Measurements from ENCODE around the gene LBHD2.

Gene LBHD2

GRCh38 chr14:103122585-103122946 is 38.6 kb downstream of the LBHD2 start:
- DNase-seq = no peak

GRCh38 chr14:103122947-103123633 is 39.1 kb downstream of the LBHD2 start, which contains the start of gene TNFAIP2:
TSS of gene TNFAIP2 (plus strand) at chr14:103123461. CDS start at chr14:103126458, 2,997 bp downstream.
- peak; percentile 55 for DNase-seq

GRCh38 chr14:103123634-103124500 is 39.9 kb downstream of the LBHD2 start:
- DNase-seq = no peak

GRCh38 chr14:103124501-103125001 is 40.5 kb downstream of the LBHD2 start:
- no peak for DNase-seq

GRCh38 chr14:103125098-103126070 is 41.4 kb downstream of the LBHD2 start:
- no peak for DNase-seq

GRCh38 chr14:103126088-103126872 is 42.3 kb downstream of the LBHD2 start:
- DNase-seq = no peak

- DNase-seq = no peak
Observed at GRCh38 chr14:103126873-103127304, 42.9 kb downstream of the LBHD2 start.

GRCh38 chr14:103127356-103127755 is 43.3 kb downstream of the LBHD2 start:
- DNase-seq = no peak

- no peak for DNase-seq
Observed at GRCh38 chr14:103127861-103128598, 44.0 kb downstream of the LBHD2 start.

GRCh38 chr14:103128631-103129300 is 44.8 kb downstream of the LBHD2 start:
- no peak for DNase-seq

- DNase-seq = no peak
Observed at GRCh38 chr14:103129301-103130016, 45.4 kb downstream of the LBHD2 start.

- DNase-seq = no peak
Observed at GRCh38 chr14:103130017-103130764, 46.2 kb downstream of the LBHD2 start.

- DNase-seq = no peak
Observed at GRCh38 chr14:103130965-103131364, 47.0 kb downstream of the LBHD2 start.

GRCh38 chr14:103131580-103131979 is 47.6 kb downstream of the LBHD2 start:
- no peak for DNase-seq

GRCh38 chr14:103132381-103133209 is 48.6 kb downstream of the LBHD2 start:
- no peak for DNase-seq

GRCh38 chr14:103133210-103134140 is 49.5 kb downstream of the LBHD2 start:
- DNase-seq = no peak

- DNase-seq = no peak
Observed at GRCh38 chr14:103134405-103134804, 50.4 kb downstream of the LBHD2 start.
